GM18868 (cell line): ENCODE results near the gene ZNF710.
"Not testable (repeated sequence)": the region's sequence is repeated elsewhere in the genome, so short reads cannot be mapped to it uniquely, and the experiment has no call there.

Experiments
- ATAC-seq: cut with Tn5 transposase; IDR thresholded peaks from one replicate; pipeline ENCODE4 v1.9.1; 2021; ENCODE audit warnings: mild to moderate bottlenecking, moderate library complexity; ENCODE audit not compliant: unreplicated experiment

Gene ZNF710

GRCh38 chr15:90055182-90055581 lies 54.1 kb downstream of the ZNF710 start:
- no peak for ATAC-seq

GRCh38 chr15:90056529-90056928 lies 55.4 kb downstream of the ZNF710 start:
- no peak for ATAC-seq

- ATAC-seq = peak; percentile 33
These were observed 57.2 kb downstream of the ZNF710 start for GRCh38 chr15:90058308-90058707.

GRCh38 chr15:90058775-90059174 lies 57.7 kb downstream of the ZNF710 start:
- ATAC-seq = no peak

- peak; percentile 87 for ATAC-seq
These were observed 58.3 kb downstream of the ZNF710 start for GRCh38 chr15:90059208-90059985.

- no peak for ATAC-seq
These were observed 59.7 kb downstream of the ZNF710 start for GRCh38 chr15:90060797-90061196.

- no peak for ATAC-seq
These were observed 60.9 kb downstream of the ZNF710 start for GRCh38 chr15:90062023-90062442.

GRCh38 chr15:90062462-90062932 lies 61.4 kb downstream of the ZNF710 start:
- ATAC-seq = no peak

GRCh38 chr15:90062973-90063769 lies 62.0 kb downstream of the ZNF710 start:
- no peak for ATAC-seq

- ATAC-seq = no peak
These were observed 62.7 kb downstream of the ZNF710 start for GRCh38 chr15:90063770-90064247.

- ATAC-seq = no peak
These were observed 64.0 kb downstream of the ZNF710 start for GRCh38 chr15:90064911-90065681.

- ATAC-seq = no peak
These were observed 64.5 kb downstream of the ZNF710 start for GRCh38 chr15:90065682-90066049.

- no peak for ATAC-seq
These were observed 66.2 kb downstream of the ZNF710 start for GRCh38 chr15:90067181-90067952.

GRCh38 chr15:90067953-90068606 lies 67.0 kb downstream of the ZNF710 start:
- no peak for ATAC-seq

GRCh38 chr15:90070623-90071022 lies 69.5 kb downstream of the ZNF710 start:
- not testable (repeated sequence) for ATAC-seq

- ATAC-seq = peak; percentile 81
These were observed 70.2 kb downstream of the ZNF710 start for GRCh38 chr15:90071220-90071807.

- ATAC-seq = no peak
These were observed 72.0 kb downstream of the ZNF710 start for GRCh38 chr15:90072978-90073640.

GRCh38 chr15:90074023-90074422 lies 72.9 kb downstream of the ZNF710 start:
- no peak for ATAC-seq

GRCh38 chr15:90074916-90075315 lies 73.8 kb downstream of the ZNF710 start:
- ATAC-seq = no peak
